ENCODE data around the gene ZBTB42.

Gene ZBTB42

DNA sequence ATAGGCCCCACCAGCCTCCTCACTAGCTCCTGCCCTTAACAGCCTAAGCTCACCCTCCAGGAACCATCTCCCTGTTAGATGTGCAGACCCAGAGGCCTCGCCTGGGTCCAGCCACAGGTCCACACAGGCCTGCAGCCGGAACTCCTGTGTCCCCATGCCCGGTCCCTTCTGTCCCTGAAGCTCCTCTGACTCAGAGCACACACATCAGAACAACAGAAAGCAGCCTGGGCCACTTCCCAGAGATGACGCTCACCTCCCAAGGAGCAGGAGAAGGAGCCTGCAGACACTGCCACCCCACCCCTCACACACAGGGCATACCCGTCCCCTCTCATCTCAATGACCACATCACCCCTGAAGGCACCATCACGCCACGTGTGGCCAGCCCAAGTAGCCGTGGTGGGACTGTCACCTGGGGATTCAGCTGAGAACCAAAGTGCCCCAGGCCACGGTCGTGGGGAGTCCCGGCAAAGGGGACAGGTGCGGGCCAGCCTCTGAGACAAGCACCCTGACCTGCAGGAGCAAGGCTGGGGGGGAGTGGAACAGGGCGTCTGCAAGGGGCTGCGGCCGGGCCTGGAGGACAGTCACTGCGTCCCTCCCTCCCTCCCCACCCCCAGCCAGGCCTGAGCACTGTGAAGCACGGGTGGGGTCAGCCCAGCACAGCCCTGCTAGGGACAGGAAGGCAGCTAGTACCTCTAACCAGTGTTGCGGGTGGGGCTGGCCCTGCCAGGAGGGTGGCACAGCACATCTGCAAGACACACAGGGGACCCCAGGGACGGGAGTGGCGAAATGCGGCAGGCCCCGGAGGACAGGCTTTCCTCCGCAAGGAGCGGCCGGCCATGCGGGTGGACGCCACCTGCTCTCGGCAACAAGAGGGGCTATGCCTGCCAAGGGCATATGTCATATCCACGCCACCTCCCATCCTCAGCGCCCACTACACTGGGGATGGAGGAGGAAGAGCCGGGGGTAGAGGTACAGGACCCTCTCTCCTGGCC, 10.9 kb upstream of the ZBTB42 start:
- no peak for TF ChIP-seq POLR2AphosphoS5 (IDR thresholded peaks at IDR 0.05; ENCODE audit: low read depth, low read length)
- TF ChIP-seq TAF1 (IDR thresholded peaks at IDR 0.05; ENCODE audit: borderline replicate concordance, insufficient read depth, low read length), result no peak
- no peak for TF ChIP-seq SIN3A (IDR thresholded peaks at IDR 0.05; ENCODE audit: borderline replicate concordance, insufficient read depth, low read length)
- TF ChIP-seq FOXP2 (optimal IDR thresholded peaks at IDR 0.05; ENCODE audit: borderline replicate concordance, extremely low read depth, extremely low read length, insufficient read depth), result no peak
- TF ChIP-seq REST (IDR thresholded peaks at IDR 0.05; ENCODE audit: insufficient read depth in 1 of 2, low read depth in 2 of 2, low read length in 2 of 2), result no peak

DNA sequence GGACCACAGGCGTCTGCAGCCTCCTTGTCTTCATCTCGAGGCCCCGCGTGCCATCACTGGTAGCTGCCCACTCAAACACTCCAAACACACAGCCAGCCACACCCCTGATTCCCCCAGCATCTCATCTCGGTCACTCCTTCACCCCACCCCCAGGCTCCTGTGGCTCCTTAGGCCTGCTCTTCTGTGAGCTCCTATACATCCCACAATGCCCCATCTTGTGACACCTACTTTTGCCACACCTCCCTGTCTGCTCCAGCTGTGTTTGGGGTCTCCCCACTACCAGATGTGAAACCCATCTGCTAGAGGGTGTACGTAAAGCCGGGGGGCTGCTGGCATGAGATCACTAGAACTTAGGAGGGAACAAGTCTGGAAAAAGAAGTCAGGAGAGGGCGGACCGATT, 9.5 kb upstream of the ZBTB42 start:
- TF ChIP-seq SIN3A (IDR thresholded peaks at IDR 0.05; ENCODE audit: borderline replicate concordance, insufficient read depth, low read length) (no peak), REST (IDR thresholded peaks at IDR 0.05; ENCODE audit: insufficient read depth in 1 of 2, low read depth in 2 of 2, low read length in 2 of 2) (no peak), FOXP2 (optimal IDR thresholded peaks at IDR 0.05; ENCODE audit: borderline replicate concordance, extremely low read depth, extremely low read length, insufficient read depth) (no peak), TAF1 (IDR thresholded peaks at IDR 0.05; ENCODE audit: borderline replicate concordance, insufficient read depth, low read length) (no peak), POLR2AphosphoS5 (IDR thresholded peaks at IDR 0.05; ENCODE audit: low read depth, low read length) (no peak)

GRCh38 chr14:104792101-104792884, 8.6 kb upstream of the ZBTB42 start:
- TF ChIP-seq FOXP2 (optimal IDR thresholded peaks at IDR 0.05; ENCODE audit: borderline replicate concordance, extremely low read depth, extremely low read length, insufficient read depth), result no peak
- no peak for TF ChIP-seq POLR2AphosphoS5 (IDR thresholded peaks at IDR 0.05; ENCODE audit: low read depth, low read length)
- TF ChIP-seq REST (IDR thresholded peaks at IDR 0.05; ENCODE audit: insufficient read depth in 1 of 2, low read depth in 2 of 2, low read length in 2 of 2), result no peak
- TF ChIP-seq SIN3A (IDR thresholded peaks at IDR 0.05; ENCODE audit: borderline replicate concordance, insufficient read depth, low read length), result no peak
- no peak for TF ChIP-seq TAF1 (IDR thresholded peaks at IDR 0.05; ENCODE audit: borderline replicate concordance, insufficient read depth, low read length)

- TF ChIP-seq TAF1 (IDR thresholded peaks at IDR 0.05; ENCODE audit: borderline replicate concordance, insufficient read depth, low read length) (no peak), FOXP2 (optimal IDR thresholded peaks at IDR 0.05; ENCODE audit: borderline replicate concordance, extremely low read depth, extremely low read length, insufficient read depth) (no peak)
Measured at GRCh38 chr14:104792945-104793702, 7.8 kb upstream of the ZBTB42 start.

- TF ChIP-seq REST (IDR thresholded peaks at IDR 0.05; ENCODE audit: insufficient read depth in 1 of 2, low read depth in 2 of 2, low read length in 2 of 2) (no peak), POLR2AphosphoS5 (IDR thresholded peaks at IDR 0.05; ENCODE audit: low read depth, low read length) (no peak), TAF1 (IDR thresholded peaks at IDR 0.05; ENCODE audit: borderline replicate concordance, insufficient read depth, low read length) (no peak), FOXP2 (optimal IDR thresholded peaks at IDR 0.05; ENCODE audit: borderline replicate concordance, extremely low read depth, extremely low read length, insufficient read depth) (no peak), SIN3A (IDR thresholded peaks at IDR 0.05; ENCODE audit: borderline replicate concordance, insufficient read depth, low read length) (no peak)
Measured at GRCh38 chr14:104793703-104793959, 7.3 kb upstream of the ZBTB42 start.
